HG02840 (cell line): Measurements from ENCODE around the gene APOBEC3G.
"Not testable (repeated sequence)": the region's sequence is repeated elsewhere in the genome, so short reads cannot be mapped to it uniquely, and the experiment has no call there.

ENCODE experiments used
- ATAC-seq: cut with Tn5 transposase; IDR thresholded peaks from one replicate; pipeline ENCODE4 v1.9.1; 2021; ENCODE audit warnings: mild to moderate bottlenecking, moderate library complexity, moderate number of reproducible peaks; ENCODE audit not compliant: unreplicated experiment, low FRiP score

APOBEC3G gene

GRCh38 chr22:39066442-39067276 is 10.4 kb upstream of the APOBEC3G start:
- not testable (repeated sequence) for ATAC-seq

DNA sequence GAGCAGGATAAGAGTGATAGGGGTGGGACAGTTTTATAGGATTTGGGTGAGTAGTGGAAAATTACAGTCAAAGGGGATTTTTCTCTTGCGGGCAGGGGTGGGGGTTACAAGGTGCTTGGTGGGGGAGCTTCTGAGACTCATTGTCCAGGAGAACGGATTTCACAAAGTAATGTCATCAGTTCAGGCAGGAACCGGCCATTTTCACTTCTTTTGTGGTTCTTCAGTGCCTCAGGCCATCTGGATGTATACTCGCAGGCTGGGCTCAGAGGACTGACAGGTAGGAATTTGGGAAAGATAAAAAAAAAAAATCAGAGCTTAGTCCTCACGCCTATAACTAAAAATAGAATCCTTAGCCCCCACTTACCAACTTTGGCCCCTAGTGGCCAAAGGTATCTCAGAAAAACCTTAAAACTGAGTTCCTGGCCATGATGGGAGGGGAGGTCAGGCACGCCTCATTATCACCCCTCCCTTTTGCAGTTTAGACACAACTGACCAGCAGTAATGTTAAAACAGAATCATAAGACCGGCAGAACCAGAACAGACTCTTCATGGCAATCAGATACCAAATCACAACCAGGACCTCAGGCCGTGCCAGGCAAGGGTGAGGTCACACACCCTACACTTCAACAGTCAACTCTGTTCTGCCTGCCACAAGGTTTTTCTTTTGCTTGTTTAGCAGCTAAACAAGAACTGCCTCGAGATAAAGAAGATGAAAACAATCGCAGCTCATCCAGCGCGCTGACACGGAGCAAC is 8.9 kb upstream of the APOBEC3G start:
- no peak for ATAC-seq

- no peak for ATAC-seq
These were observed 6.9 kb upstream of the APOBEC3G start for GRCh38 chr22:39070186-39070585.

DNA sequence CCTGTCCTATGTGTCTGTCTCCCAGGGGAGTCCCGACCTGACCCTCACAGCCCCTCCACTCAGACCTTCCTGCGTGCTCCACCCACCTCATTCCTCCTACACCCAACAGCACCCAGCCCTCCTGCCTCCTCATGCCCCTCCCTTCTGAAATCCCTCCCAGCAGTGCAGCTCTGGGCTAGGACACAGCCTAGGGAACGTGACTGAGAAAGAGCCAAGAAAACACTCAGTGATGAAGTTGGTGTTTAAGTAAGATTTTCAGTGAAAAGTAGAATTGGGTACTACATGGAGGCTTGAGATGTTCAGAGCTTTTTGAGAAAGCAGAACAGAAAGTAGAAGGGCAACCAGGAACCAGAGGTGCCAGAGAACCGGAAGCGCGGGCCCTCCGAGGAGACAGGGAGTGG is 4.5 kb upstream of the APOBEC3G start:
- not testable (repeated sequence) for ATAC-seq

GRCh38 chr22:39073981-39074380 is 3.1 kb upstream of the APOBEC3G start:
- no peak for ATAC-seq

GRCh38 chr22:39076155-39077025 is 685 bp upstream of the APOBEC3G start:
- not testable (repeated sequence) for ATAC-seq

- not testable (repeated sequence) for ATAC-seq
These were observed 837 bp downstream of the APOBEC3G start for GRCh38 chr22:39077912-39078311.

- ATAC-seq = no peak
These were observed 1.3 kb downstream of the APOBEC3G start for GRCh38 chr22:39078329-39078728.

DNA sequence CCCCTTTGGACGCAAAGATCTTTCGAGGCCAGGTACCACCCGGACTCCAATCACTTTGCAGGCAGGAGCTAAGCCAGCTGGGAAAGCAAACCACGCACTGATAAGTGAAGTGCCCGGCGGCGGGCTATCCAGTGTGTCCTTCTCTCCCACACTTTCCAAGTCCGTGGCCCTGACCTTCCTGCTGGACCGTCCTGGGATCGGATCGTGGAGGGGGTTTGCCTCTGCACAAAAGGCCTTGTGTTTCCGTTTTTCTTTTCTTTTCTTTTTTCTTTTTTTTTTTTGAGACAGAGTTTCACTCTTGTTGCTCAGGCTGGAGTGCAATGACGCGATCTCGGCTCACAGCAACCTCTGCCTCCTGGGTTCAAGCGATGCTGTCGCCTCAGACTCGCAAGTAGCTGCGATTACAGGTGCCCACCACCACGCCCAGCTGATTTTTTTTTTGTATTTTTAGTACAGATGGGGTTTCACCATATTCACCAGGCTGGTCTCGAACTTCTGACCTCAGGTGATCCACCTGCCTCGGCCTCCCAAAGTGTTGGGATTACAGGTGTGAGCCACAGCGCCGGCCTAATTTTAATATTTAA is 2.1 kb downstream of the APOBEC3G start:
- ATAC-seq = not testable (repeated sequence)

DNA sequence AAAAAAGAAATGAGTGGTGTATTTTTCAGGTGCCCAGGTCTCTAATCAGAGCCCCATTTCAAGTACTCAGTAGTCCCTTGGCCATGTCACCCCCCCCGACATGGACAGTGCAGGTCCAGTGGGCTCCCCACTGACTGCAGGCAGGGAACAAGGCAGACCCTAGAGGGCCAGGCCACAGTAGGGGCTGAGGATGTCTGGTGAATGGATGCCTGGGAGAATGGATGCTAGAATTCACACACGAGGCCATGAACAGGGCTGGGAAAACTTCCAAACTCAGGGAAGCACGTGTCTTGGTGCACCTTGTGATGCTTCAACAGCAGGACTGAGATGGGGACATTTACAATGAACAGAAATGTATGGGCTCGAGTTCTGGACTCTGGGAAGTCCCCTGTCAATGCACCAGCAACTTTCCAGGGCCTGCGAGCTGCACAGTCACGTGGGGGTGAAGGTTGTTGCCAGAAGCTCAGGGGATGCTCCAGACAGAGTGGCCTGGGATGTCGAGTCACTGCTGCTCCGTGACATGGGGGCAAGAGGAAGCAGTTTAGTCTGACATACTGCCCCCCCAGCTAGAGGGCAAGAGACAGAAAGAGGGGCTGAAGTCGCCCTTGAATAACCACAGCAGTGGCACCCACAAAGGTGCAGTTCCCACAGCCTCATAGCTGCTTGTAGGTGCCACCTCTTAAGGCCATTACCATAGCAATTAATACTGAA is 3.1 kb downstream of the APOBEC3G start:
- ATAC-seq = no peak

GRCh38 chr22:39081016-39081415 is 3.9 kb downstream of the APOBEC3G start:
- no peak for ATAC-seq

- no peak for ATAC-seq
These were observed 4.5 kb downstream of the APOBEC3G start for GRCh38 chr22:39081598-39081997.

DNA sequence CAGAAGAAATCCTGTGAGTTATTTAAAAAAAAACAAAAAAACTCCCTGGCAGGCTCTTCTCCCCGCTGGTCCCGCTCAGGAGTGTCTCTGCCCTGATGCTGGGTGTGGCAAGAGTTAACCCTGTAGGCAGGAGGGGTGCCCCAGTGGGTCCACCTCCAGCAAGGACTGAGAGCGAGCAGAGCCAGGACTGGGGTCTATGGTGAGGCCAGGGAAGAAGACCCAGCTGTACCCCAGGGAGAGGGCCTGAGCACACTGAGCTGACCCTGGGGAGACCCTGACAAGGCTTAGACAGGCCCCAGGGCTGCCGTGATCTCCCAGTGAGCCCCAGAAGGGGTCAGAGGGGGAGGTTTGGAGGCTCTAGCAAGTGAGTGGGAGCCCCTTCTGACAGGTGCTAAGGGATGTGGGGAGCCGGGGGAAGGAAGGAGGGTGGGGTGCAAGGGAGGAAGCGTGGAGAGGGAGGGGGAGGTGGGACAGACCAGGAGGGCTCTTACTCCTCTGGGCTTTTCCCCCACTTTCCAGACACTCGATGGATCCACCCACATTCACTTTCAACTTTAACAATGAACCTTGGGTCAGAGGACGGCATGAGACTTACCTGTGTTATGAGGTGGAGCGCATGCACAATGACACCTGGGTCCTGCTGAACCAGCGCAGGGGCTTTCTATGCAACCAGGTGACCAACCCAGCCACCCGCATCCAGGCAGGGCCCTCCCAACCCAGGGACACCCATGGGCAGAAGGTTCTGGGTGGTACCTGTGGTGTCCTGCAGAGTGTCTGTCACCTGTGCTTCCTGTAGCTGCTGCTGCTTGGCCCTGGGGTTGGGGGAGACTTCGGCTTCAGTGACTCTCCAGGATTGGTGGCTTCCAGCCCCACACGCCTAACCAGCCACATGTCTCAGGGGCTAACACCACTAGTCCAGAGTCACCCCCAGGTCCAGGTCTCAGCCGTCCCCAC is 6.4 kb downstream of the APOBEC3G start:
- ATAC-seq = no peak

DNA sequence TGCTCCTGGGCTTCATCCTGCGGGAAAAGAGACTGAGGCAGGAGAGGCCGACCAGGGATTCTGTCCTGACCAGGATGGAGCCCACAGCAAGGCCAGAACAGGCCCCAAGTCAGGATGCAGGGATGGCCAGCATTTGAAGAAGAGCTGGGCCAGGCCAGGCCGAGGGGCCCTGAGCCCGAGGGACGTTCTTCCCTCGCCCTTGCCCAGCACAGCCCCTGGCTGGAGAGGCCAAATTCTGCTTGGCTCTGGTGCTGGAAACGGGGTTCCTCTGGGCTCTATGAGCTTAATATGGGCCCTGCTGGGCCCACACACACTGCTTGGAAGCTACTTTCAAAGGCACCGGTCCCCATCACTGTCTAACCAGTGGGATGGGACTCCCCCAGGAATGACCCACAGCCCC is 7.6 kb downstream of the APOBEC3G start:
- ATAC-seq = no peak

- ATAC-seq = no peak
These were observed 10.0 kb downstream of the APOBEC3G start for GRCh38 chr22:39087098-39087497.

- no peak for ATAC-seq
These were observed 11.0 kb downstream of the APOBEC3G start for GRCh38 chr22:39087881-39088684.

DNA sequence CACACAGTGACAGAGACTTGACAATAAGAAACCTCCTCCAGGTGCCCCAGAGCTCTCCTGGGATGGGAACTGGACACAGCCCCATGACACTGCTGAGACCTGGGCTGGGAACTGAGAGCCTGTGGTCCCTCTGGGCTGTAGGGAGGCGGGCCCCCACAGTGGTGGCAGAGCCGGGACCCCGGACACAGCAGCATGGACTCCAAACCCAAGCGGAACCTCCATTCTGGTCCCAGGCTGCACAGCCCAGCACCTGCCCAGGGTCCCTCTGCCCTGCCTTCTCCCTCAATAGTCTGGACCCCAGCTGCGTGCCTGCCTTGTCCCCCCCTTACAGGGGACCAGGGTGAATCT is 11.6 kb downstream of the APOBEC3G start:
- no peak for ATAC-seq

- no peak for ATAC-seq
These were observed 12.9 kb downstream of the APOBEC3G start for GRCh38 chr22:39089928-39090327.
